MCF 10A (cell line): ENCODE results near the gene PAPPA2. TPM values are rescaled to one million over a fixed set of nuclear protein-coding genes. Genes with fewer than 3 reads are reported as not detected.

Experiments
- BruUV-seq: library from RNA; stranded (reverse); fragments of 400-500 nt; replicated peaks from 2 replicates; lab custom pipeline; 2021; lab: Mats Ljungman, UMichigan
- CTCF ChIA-PET: fragments of 300-600 bp; sonication (Branson Sonifier 250); formaldehyde crosslinking; extraction: SDS; loops from one replicate; lab custom pipeline; 2021; ENCODE audit warnings: antibody characterized with exemption, inconsistent platforms; lab: Yijun Ruan, JAX
- POLR2A ChIA-PET: fragments of 300-600, 350-650 bp; sonication (Branson Sonifier 250); formaldehyde crosslinking; extraction: SDS; loops from one replicate; lab custom pipeline; 2020; ENCODE audit warnings: antibody characterized with exemption, inconsistent platforms; lab: Yijun Ruan, JAX
- DNase-seq: peaks from one replicate; pipeline ENCODE4 v3.0.0-alpha.2; 2018; ENCODE audit not compliant: unreplicated experiment
- H3K27ac Mint-ChIP-seq: one replicate; pipeline ENCODE4 v1.8.0; 2022; ENCODE audit warnings: mild to moderate bottlenecking, low read depth, mixed read lengths; ENCODE audit not compliant: unreplicated experiment
- H3K27me3 Mint-ChIP-seq: one replicate; pipeline ENCODE4 v1.8.0; 2022; ENCODE audit warnings: mixed read lengths; ENCODE audit not compliant: insufficient read depth, unreplicated experiment
- H3K36me3 Mint-ChIP-seq: one replicate; pipeline ENCODE4 v1.8.0; 2022; ENCODE audit warnings: mild to moderate bottlenecking, moderate library complexity, mixed read lengths; ENCODE audit not compliant: insufficient read depth, unreplicated experiment
- H3K4me1 Mint-ChIP-seq: one replicate; pipeline ENCODE4 v1.8.0; 2022; ENCODE audit warnings: mixed read lengths; ENCODE audit not compliant: insufficient read depth, unreplicated experiment
- H3K4me3 Mint-ChIP-seq: one replicate; pipeline ENCODE4 v1.8.0; 2022; ENCODE audit warnings: mild to moderate bottlenecking, moderate library complexity, mixed read lengths; ENCODE audit not compliant: unreplicated experiment
- H3K9me3 Mint-ChIP-seq: one replicate; pipeline ENCODE4 v1.8.0; 2022; ENCODE audit warnings: mixed read lengths; ENCODE audit not compliant: unreplicated experiment
- CTCF ChIP-seq: fragments of 200-600 bp; IDR thresholded peaks from one replicate; pipeline ENCODE4 v1.8.0; 2022; ENCODE audit warnings: antibody characterized with exemption, mild to moderate bottlenecking; ENCODE audit not compliant: unreplicated experiment
- intact Hi-C: fragments of 100-400 bp; cut with micrococcal nuclease; formaldehyde crosslinking; loops from 2 replicates; pipeline ENCODE4 v1.14.1; 2022
- total RNA-seq: library from RNA; stranded (reverse); gene quantifications from 2 replicates; pipeline ENCODE4 v1.2.3, GENCODE V29; 2022

PAPPA2 gene
- total RNA-seq, 1 experiment from 2014 or later: 11.5 TPM

DNA sequence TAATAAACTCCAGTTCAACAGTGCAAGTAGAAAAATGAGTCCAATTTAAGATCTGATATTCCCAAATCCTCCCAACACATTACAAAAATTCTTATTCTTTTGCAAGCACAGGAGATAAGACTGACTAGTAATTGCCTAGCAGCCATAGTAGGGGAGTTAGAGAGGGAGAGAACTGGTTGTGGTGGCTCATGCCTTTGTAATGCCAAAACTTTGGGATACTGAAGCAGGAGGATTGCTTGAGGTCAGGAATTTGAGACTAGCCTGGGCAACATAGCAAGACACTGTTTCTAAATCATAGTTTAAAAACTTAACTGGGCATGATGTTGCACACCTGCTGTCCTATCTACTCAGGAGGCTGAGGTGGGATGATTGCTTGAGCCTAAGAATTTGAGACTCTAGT lies 26.7 kb upstream of the PAPPA2 start:
- BruUV-seq: no TSS peak
- no peaks in the 10 kb centered on the region for H3K36me3 Mint-ChIP-seq
- CTCF ChIA-PET: no interaction called here
- POLR2A ChIA-PET: no interaction called here
- no peak overlapping the region for H3K27ac Mint-ChIP-seq
- H3K4me3 Mint-ChIP-seq: no peak overlapping the region
- DNase-seq: no peak
- no peaks in the 10 kb centered on the region for H3K4me1 Mint-ChIP-seq
- intact Hi-C loops: no loop called here
- TF ChIP-seq CTCF: no peak
- H3K9me3 Mint-ChIP-seq: no peaks in the 10 kb centered on the region
- H3K27me3 Mint-ChIP-seq: no peaks in the 10 kb centered on the region

DNA sequence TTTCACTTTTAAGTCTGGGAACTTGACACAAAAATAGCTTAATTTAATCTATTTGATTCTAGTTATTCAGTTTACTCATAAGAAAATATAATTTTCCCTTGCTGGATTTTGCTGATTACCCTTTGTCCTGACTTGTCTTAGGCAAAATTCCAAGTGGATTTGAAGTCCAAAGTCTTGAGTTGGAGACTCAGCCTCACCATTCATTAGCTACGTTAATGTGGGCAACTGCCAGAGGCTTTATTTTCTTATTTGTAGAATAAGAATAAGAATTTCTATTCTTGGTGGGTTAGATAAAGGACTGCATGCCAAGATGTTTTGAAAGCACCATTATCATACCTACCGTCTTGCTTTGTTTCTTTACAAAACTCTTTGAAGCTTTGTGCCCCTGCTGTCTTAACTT lies 22.8 kb upstream of the PAPPA2 start:
- intact Hi-C loops: no loop called here
- no peaks in the 10 kb centered on the region for H3K9me3 Mint-ChIP-seq
- POLR2A ChIA-PET: interaction anchor here (0.6 kb wide), 1 partner anchor 244 kb away, joined by 3 read pairs; no protein-coding TSS in a partner anchor
- H3K4me3 Mint-ChIP-seq: no peak overlapping the region
- no peaks in the 10 kb centered on the region for H3K36me3 Mint-ChIP-seq
- DNase-seq: no peak
- H3K27me3 Mint-ChIP-seq: no peaks in the 10 kb centered on the region
- no peaks in the 10 kb centered on the region for H3K4me1 Mint-ChIP-seq
- TF ChIP-seq CTCF: no peak
- H3K27ac Mint-ChIP-seq: no peak overlapping the region
- CTCF ChIA-PET: interaction anchor here (0.9 to 1.9 kb wide), 4 partner anchors 11 to 254 kb away, joined by 3 to 7 read pairs (median 4); no protein-coding TSS in a partner anchor
- no TSS peak for BruUV-seq

GRCh38 chr1:176444286-176444685 lies 18.7 kb upstream of the PAPPA2 start:
- BruUV-seq: no TSS peak
- CTCF ChIA-PET: interaction anchor here (0.6 to 1.8 kb wide), 8 partner anchors 40 to 997 kb away, joined by 3 to 5 read pairs (median 3); no protein-coding TSS in a partner anchor
- no peak overlapping the region for H3K4me3 Mint-ChIP-seq
- no peak for TF ChIP-seq CTCF
- H3K36me3 Mint-ChIP-seq: no peaks in the 10 kb centered on the region
- H3K27me3 Mint-ChIP-seq: no peaks in the 10 kb centered on the region
- no peaks in the 10 kb centered on the region for H3K4me1 Mint-ChIP-seq
- H3K27ac Mint-ChIP-seq: no peak overlapping the region
- intact Hi-C loops: no loop called here
- peak; percentile 21 for DNase-seq
- POLR2A ChIA-PET: interaction anchor here (0.6 to 0.9 kb wide), 2 partner anchors 71 to 1440 kb away, joined by 3 read pairs; no protein-coding TSS in a partner anchor
- no peaks in the 10 kb centered on the region for H3K9me3 Mint-ChIP-seq

GRCh38 chr1:176445402-176445801 lies 17.6 kb upstream of the PAPPA2 start:
- intact Hi-C loops: no loop called here
- Mint-ChIP-seq H3K4me3 (no peak overlapping the region), H3K9me3 (no peaks in the 10 kb centered on the region), H3K4me1 (no peaks in the 10 kb centered on the region), H3K27ac (no peak overlapping the region), H3K27me3 (no peaks in the 10 kb centered on the region), H3K36me3 (no peaks in the 10 kb centered on the region)
- BruUV-seq: no TSS peak
- TF ChIP-seq CTCF: no peak
- no peak for DNase-seq
- ChIA-PET CTCF (interaction anchor here (1.8 kb wide), 1 partner anchor 246 kb away, joined by 5 read pairs; no protein-coding TSS in a partner anchor), POLR2A (no interaction called here)
